ENCODE data around the gene SUGCT. TPM values are rescaled to one million over a fixed set of nuclear protein-coding genes. Genes with fewer than 3 reads are reported as not detected.

Gene SUGCT
- polyA plus RNA-seq, 1 of the 3 experiments (the other 2 are of a cell fraction): 53.7 TPM

DNA sequence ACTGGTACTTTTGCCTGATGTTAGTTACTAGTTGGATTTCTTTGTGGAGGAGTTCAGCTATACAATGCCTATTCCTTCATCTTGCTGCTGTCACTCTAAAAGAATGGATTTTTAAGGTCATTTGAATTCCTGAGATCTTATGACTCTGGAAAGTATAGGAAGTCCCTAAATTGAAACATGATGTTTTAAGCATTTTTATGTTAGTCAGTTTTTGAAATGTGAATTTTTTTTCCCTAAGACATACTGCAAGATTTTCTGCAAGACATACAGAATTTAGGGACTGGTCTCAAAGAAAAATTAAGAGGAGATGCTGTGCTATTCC, 355.8 kb downstream of the SUGCT start (continued):
- no peak for TF ChIP-seq REST (IDR thresholded peaks at IDR 0.05; ENCODE audit: low read depth, low read length)
- no peak for TF ChIP-seq NRF1 (IDR thresholded peaks at IDR 0.05; ENCODE audit: low read depth, low read length)
- peak; percentile 65; the same call in 1 of the 2 replicates for TF ChIP-seq YY1 (IDR thresholded peaks at IDR 0.05; ENCODE audit: low read depth)
- 0 out of 2 replicates have a peak, but pooled peaks have one; percentile 29 for TF ChIP-seq TAF1 (IDR thresholded peaks at IDR 0.05; ENCODE audit: borderline replicate concordance, low read depth, low read length)
- TF ChIP-seq USF1 (IDR thresholded peaks at IDR 0.05; ENCODE audit: borderline replicate concordance, low read depth): no peak
- TF ChIP-seq EP300 (IDR thresholded peaks at IDR 0.05; ENCODE audit: borderline replicate concordance in 1 of 2, low read depth in 1 of 2, low read length in 1 of 2): peak in 1 of 2 experiments; percentile 98; a peak in 3 of 4 replicates
- TF ChIP-seq, protein P1, sequence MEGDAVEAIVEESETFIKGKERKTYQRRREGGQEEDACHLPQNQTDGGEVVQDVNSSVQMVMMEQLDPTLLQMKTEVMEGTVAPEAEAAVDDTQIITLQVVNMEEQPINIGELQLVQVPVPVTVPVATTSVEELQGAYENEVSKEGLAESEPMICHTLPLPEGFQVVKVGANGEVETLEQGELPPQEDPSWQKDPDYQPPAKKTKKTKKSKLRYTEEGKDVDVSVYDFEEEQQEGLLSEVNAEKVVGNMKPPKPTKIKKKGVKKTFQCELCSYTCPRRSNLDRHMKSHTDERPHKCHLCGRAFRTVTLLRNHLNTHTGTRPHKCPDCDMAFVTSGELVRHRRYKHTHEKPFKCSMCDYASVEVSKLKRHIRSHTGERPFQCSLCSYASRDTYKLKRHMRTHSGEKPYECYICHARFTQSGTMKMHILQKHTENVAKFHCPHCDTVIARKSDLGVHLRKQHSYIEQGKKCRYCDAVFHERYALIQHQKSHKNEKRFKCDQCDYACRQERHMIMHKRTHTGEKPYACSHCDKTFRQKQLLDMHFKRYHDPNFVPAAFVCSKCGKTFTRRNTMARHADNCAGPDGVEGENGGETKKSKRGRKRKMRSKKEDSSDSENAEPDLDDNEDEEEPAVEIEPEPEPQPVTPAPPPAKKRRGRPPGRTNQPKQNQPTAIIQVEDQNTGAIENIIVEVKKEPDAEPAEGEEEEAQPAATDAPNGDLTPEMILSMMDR (IDR thresholded peaks at IDR 0.05): no peak
- TF ChIP-seq PBX3 (IDR thresholded peaks at IDR 0.05): peak; percentile 91
- TF ChIP-seq EZH2phosphoT487 (IDR thresholded peaks at IDR 0.05; ENCODE audit: borderline replicate concordance, low read depth): no peak
- no peak for TF ChIP-seq RFX5 (IDR thresholded peaks at IDR 0.05; ENCODE audit: low read length)
- TF ChIP-seq FOXM1 (IDR thresholded peaks at IDR 0.05; ENCODE audit: low read depth): peak; percentile 92
- TF ChIP-seq FOXJ3 (CRISPR knock-in tag; IDR thresholded peaks at IDR 0.05): no peak
- TF ChIP-seq NFIC (IDR thresholded peaks at IDR 0.05; ENCODE audit: borderline replicate concordance): peak; percentile 71; the same call in 1 of the 2 replicates
- peak; percentile 53; the same call in 1 of the 2 replicates for TF ChIP-seq MEF2A (IDR thresholded peaks at IDR 0.05; ENCODE audit: borderline replicate concordance, low read depth)
- TF ChIP-seq POLR2AphosphoS5 (IDR thresholded peaks at IDR 0.05; ENCODE audit: low read depth, low read length): peak; percentile 9; the same call in 1 of the 2 replicates
- TF ChIP-seq SMC3 (IDR thresholded peaks at IDR 0.05; ENCODE audit: low read depth, low read length): no peak; the same call in 1 of the 2 replicates
- TF ChIP-seq ZBTB33 (IDR thresholded peaks at IDR 0.05; ENCODE audit: borderline replicate concordance, low read depth): no peak
- TF ChIP-seq CHD2 (IDR thresholded peaks at IDR 0.05; ENCODE audit: low read length, partially characterized antibody): no peak

Data from SK-N-SH (cell line).